ENCODE measurements around the gene SOX4. TPM values are rescaled to one million over a fixed set of nuclear protein-coding genes. Genes with fewer than 3 reads are reported as not detected.

Gene SOX4
- total and polyA plus RNA-seq, 8 donors, result 1.2 to 62.0 (median 16.5) TPM

DNA sequence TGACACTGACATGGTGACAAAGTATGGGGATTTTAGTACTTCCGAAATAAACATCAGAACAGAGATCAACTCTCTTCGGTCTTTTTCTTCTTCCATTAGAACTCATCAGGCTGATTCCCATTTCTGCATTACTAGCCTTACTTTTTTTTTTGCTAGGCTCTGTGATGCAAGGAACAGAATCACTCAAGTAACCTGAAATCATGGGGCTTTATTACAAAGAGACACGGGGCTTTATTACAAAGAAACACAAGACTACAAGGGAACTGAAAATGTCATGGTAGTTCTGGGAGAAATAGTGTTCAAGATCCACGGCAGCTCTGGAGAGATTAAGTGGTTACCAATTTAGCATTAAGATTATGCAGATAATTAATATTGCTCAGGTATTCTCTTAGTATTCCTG is 11.6 kb downstream of the SOX4 start:
- no peak for DNase-seq
- no peak overlapping the region for H3K4me3 ChIP-seq
- H3K36me3 ChIP-seq, result no peaks in the 10 kb centered on the region
- no peak overlapping the region for H3K27ac ChIP-seq
- H3K9me3 ChIP-seq, result no peaks in the 10 kb centered on the region
- WGBS, 5 donors, result 84 to 93% (median 88%) methylated on average over 4 of the region's 4 CpGs
- TF ChIP-seq POLR2A (IDR thresholded peaks at IDR 0.05), result no peak
- TF ChIP-seq EP300 (IDR thresholded peaks at IDR 0.05), result no peak
- TF ChIP-seq POLR2AphosphoS5 (IDR thresholded peaks at IDR 0.05), result no peak
- TF ChIP-seq, protein P1, sequence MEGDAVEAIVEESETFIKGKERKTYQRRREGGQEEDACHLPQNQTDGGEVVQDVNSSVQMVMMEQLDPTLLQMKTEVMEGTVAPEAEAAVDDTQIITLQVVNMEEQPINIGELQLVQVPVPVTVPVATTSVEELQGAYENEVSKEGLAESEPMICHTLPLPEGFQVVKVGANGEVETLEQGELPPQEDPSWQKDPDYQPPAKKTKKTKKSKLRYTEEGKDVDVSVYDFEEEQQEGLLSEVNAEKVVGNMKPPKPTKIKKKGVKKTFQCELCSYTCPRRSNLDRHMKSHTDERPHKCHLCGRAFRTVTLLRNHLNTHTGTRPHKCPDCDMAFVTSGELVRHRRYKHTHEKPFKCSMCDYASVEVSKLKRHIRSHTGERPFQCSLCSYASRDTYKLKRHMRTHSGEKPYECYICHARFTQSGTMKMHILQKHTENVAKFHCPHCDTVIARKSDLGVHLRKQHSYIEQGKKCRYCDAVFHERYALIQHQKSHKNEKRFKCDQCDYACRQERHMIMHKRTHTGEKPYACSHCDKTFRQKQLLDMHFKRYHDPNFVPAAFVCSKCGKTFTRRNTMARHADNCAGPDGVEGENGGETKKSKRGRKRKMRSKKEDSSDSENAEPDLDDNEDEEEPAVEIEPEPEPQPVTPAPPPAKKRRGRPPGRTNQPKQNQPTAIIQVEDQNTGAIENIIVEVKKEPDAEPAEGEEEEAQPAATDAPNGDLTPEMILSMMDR (IDR thresholded peaks at IDR 0.05), result no peak
- intact Hi-C loops (cut with DNase I; ENCODE audit: low total_unique reads), result no loop called here
- H3K4me1 ChIP-seq, result no peaks in the 10 kb centered on the region
- H3K27me3 ChIP-seq, result no peaks in the 10 kb centered on the region

GRCh38 chr6:21608601-21609000 is 15.1 kb downstream of the SOX4 start:
- Histone ChIP-seq H3K9me3 (no peaks in the 10 kb centered on the region), H3K4me3 (no peak overlapping the region), H3K36me3 (no peaks in the 10 kb centered on the region), H3K27ac (no peak overlapping the region), H3K27me3 (no peaks in the 10 kb centered on the region), H3K4me1 (no peaks in the 10 kb centered on the region)
- 83 to 92% (median 90%) methylated on average over 10 of the region's 10 CpGs for WGBS, 5 donors
- DNase-seq, result no peak
- intact Hi-C loops (cut with DNase I; ENCODE audit: low total_unique reads), result no loop called here
- TF ChIP-seq EP300 (IDR thresholded peaks at IDR 0.05) (no peak), POLR2AphosphoS5 (IDR thresholded peaks at IDR 0.05) (no peak), POLR2A (IDR thresholded peaks at IDR 0.05) (no peak)
- TF ChIP-seq, protein P1 (IDR thresholded peaks at IDR 0.05), result no peak

GRCh38 chr6:21609881-21610329 is 16.4 kb downstream of the SOX4 start:
- DNase-seq, result no peak

GRCh38 chr6:21610341-21610740 is 16.8 kb downstream of the SOX4 start:
- intact Hi-C loops (cut with DNase I; ENCODE audit: low total_unique reads), result no loop called here
- no peak overlapping the region for H3K4me3 ChIP-seq

More at GRCh38 chr6:21609881-21610329, 16.4 kb downstream of the SOX4 start:
- no peaks in the 10 kb centered on the region for H3K9me3 ChIP-seq
- no peak overlapping the region for H3K27ac ChIP-seq
- WGBS, 5 donors, result 96 to 98% (median 97%) methylated on average over 5 to 28 of the region's 28 CpGs
- H3K27me3 ChIP-seq, result no peaks in the 10 kb centered on the region
- TF ChIP-seq, protein P1 (IDR thresholded peaks at IDR 0.05), result no peak
- peaks cover 0 to 7% (median 2%) of the 10 kb centered on the region in 4 donors for H3K4me1 ChIP-seq
- H3K36me3 ChIP-seq, result no peaks in the 10 kb centered on the region
- intact Hi-C loops (cut with DNase I; ENCODE audit: low total_unique reads), result no loop called here
- H3K4me3 ChIP-seq, result no peak overlapping the region

More at GRCh38 chr6:21610341-21610740, 16.8 kb downstream of the SOX4 start:
- Histone ChIP-seq H3K36me3 (no peaks in the 10 kb centered on the region), H3K27ac (no peak overlapping the region), H3K9me3 (no peaks in the 10 kb centered on the region), H3K27me3 (no peaks in the 10 kb centered on the region), H3K4me1 (peaks cover 0 to 7% (median 2%) of the 10 kb centered on the region in 4 donors)
- WGBS, 5 donors, result 94 to 98% (median 95%) methylated on average over 5 of the region's 5 CpGs
- TF ChIP-seq, protein P1 (IDR thresholded peaks at IDR 0.05), result no peak
- TF ChIP-seq POLR2A (IDR thresholded peaks at IDR 0.05) (no peak), EP300 (IDR thresholded peaks at IDR 0.05) (no peak), POLR2AphosphoS5 (IDR thresholded peaks at IDR 0.05) (no peak)
- no peak for DNase-seq

Data from stomach (tissue), 9 donors.